Muscle layer of duodenum (tissue), 2 donors: ENCODE measurements around the gene CRYBA2.

Experiments
- H3K27ac ChIP-seq: one replicate; pipeline ENCODE4 v1.7.0; 2013; ENCODE audit warnings: mild to moderate bottlenecking, low read length
- H3K27me3 ChIP-seq: one replicate; pipeline ENCODE4 v1.7.0; 2013; ENCODE audit warnings: low read depth, mild to moderate bottlenecking, control low read depth, low read length
- H3K36me3 ChIP-seq, 2 donors: one replicate each; pipeline ENCODE4 v1.7.0; 2013; ENCODE audit warnings: low read length in 2 of 2, control low read depth in 1 of 2, mild to moderate bottlenecking in 1 of 2; ENCODE audit not compliant: insufficient read depth in 2 of 2, control insufficient read depth in 1 of 2
- H3K4me1 ChIP-seq, 2 donors: one replicate each; pipeline ENCODE4 v1.7.0; 2013; ENCODE audit warnings: low read length in 2 of 2, mild to moderate bottlenecking in 2 of 2, control low read depth in 1 of 2, moderate library complexity in 1 of 2; ENCODE audit not compliant: insufficient read depth in 2 of 2, control insufficient read depth in 1 of 2
- H3K4me3 ChIP-seq, 2 donors: one replicate each; pipeline ENCODE4 v1.7.0; 2013; ENCODE audit warnings: low read length in 2 of 2, low read depth in 1 of 2, mild to moderate bottlenecking in 1 of 2
- H3K9me3 ChIP-seq, 2 donors: one replicate each; pipeline ENCODE4 v1.7.0; 2013; ENCODE audit warnings: low read length in 2 of 2, control low read depth in 1 of 2, mild to moderate bottlenecking in 1 of 2; ENCODE audit not compliant: control insufficient read depth in 1 of 2
- donor health status: healthy.

The CRYBA2 gene

DNA sequence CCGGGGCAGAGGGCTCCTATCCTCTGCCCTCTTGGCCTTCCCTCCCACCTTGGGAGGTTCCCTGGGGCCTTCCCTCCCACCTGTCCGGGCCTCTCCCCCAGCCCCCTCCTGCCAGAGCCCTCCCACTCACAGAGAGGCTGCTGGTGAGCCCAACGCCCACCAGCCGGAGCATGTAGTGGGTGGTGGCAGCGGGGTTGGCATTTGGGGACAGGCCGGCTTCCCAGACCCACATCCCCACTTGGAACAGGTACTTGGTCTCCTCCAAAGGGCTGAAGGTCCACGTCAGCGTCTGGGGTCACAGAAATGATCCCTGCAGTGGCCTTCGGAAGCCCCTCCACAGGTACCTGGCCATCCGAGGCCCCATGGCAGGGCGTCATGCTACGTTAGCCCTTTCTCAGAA is 28.8 kb upstream of the CRYBA2 start:
- Histone ChIP-seq H3K36me3 (no peaks in the 10 kb centered on the region), H3K27me3 (no peaks in the 10 kb centered on the region), H3K9me3 (no peaks in the 10 kb centered on the region), H3K4me3 (no peak overlapping the region), H3K27ac (no peak overlapping the region), H3K4me1 (no peaks in the 10 kb centered on the region)

DNA sequence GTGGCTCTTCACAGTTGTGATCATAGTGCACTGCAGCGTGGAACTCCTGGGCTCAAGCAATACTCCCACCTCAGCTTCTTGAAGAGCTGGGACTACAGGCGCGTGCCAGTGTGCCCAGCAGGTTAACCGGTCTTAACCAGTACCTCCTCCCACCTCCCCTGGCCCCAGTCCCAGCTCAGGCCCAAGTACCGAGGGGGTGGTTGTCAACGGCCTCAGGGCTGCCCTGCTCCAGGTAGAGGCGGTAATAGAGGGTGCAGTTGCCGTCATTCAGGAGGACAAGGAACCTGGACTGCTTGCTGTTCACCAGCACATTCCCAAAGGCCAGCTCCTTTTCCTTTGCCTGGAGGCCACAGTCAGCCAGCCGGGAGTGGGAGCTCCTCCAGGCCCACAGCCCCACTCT is 28.4 kb upstream of the CRYBA2 start:
- no peaks in the 10 kb centered on the region for H3K9me3 ChIP-seq
- no peaks in the 10 kb centered on the region for H3K4me1 ChIP-seq
- H3K27ac ChIP-seq = no peak overlapping the region
- no peak overlapping the region for H3K4me3 ChIP-seq
- no peaks in the 10 kb centered on the region for H3K36me3 ChIP-seq
- H3K27me3 ChIP-seq = no peaks in the 10 kb centered on the region

DNA sequence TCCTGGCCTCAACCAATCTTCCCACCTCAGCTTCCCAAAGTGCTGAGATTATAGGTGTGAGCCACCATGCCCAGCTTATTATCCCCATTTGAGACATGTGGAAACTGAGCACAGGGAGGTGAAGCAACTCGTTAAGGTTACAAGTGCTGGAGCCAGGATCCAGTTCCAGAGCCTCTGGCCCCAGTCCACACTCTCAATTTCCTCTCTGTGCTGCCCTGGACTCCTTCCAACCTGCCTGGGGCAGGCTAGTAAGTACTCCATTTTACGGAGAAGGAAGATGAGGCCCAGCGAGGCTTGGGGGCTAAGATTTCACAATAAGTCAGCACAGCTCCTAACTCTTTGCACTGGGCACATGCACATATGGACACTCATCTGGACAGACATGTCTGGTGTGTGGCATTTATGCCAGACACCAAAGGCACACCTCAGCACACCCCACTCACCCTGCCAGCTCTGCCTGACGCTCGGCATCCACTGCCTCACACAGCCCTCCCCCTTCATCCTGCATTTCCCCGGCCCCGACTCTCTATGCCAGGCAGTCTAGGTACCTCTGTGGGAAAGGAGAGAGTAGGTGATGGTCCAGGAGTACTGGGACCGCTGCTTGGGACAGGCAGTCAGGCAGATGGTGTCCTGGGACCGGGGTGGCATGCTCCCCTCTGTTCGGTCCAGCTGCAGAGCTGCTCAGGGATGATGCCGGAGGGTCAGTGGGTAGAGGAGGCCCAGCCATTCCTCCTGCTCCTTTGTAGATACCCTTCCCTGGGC is 27.6 kb upstream of the CRYBA2 start:
- no peaks in the 10 kb centered on the region for H3K9me3 ChIP-seq
- H3K27ac ChIP-seq = no peak overlapping the region
- H3K36me3 ChIP-seq = no peaks in the 10 kb centered on the region
- no peaks in the 10 kb centered on the region for H3K4me1 ChIP-seq
- H3K27me3 ChIP-seq = no peaks in the 10 kb centered on the region
- H3K4me3 ChIP-seq = no peak overlapping the region

DNA sequence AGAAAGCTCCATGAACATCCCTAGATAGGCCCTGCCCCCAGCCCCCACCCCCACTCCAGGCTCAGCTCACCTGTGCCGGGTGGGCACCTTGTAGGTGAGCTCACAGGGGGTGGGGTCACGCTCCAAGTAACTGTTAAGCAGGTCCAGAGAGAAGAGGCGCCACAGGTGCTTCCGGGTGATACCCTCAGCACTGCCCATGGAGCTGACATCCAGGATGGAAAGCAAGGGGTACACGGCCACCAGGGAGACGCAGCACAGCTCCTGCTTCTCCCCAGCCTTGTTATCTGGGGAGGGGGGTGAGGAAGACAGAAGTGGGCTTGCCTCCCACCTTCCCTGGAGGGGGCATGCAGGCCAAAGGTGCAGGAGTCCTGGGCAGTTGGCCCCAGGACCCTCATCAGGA is 26.2 kb upstream of the CRYBA2 start:
- H3K36me3 ChIP-seq = no peaks in the 10 kb centered on the region
- no peak overlapping the region for H3K27ac ChIP-seq
- H3K27me3 ChIP-seq = no peaks in the 10 kb centered on the region
- H3K4me1 ChIP-seq = no peaks in the 10 kb centered on the region
- H3K9me3 ChIP-seq = no peaks in the 10 kb centered on the region
- no peak overlapping the region for H3K4me3 ChIP-seq

DNA sequence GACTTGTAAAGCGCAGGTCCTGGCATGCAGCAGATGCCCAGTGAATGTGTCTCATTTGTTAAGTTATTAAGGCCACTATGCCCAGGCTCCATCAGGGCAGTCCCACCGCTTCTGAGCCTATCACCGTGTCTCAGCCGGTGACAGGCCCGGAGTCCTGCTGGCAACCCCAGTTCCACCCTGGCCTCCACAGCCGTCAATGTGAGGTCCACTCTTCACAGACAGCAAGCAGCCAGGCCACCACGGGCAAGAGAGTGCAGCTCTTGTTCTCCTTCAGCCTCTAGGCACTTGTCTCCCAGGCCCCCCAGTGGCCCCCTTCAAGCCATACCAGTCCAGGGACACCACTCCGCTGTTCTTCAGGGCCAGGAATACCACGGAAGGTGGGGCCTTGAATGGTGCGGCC is 25.5 kb upstream of the CRYBA2 start:
- no peaks in the 10 kb centered on the region for H3K27me3 ChIP-seq
- no peak overlapping the region for H3K4me3 ChIP-seq
- no peaks in the 10 kb centered on the region for H3K36me3 ChIP-seq
- H3K9me3 ChIP-seq = no peaks in the 10 kb centered on the region
- no peak overlapping the region for H3K27ac ChIP-seq
- no peaks in the 10 kb centered on the region for H3K4me1 ChIP-seq

DNA sequence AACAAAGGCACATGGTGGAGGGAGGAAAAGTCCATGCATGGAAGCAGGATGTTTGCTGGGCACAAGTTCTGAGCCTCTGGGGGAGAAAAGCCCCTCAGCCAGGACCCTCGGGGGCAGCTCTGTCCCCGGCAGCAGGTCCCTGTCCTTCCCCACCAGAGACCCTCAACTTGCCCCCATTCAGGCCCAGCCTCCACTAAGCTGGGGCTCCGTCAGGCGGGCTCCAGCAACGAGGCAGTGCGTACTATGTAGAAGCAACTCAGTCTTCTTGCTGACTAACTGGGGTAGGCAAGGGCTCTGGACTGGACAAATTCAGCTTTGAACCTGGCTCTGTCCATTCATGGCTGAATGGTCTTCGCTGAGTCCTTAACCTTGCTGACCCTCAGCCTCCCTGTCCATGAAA is 25.1 kb upstream of the CRYBA2 start:
- Histone ChIP-seq H3K36me3 (no peaks in the 10 kb centered on the region), H3K27ac (no peak overlapping the region), H3K4me1 (no peaks in the 10 kb centered on the region), H3K4me3 (no peak overlapping the region), H3K9me3 (no peaks in the 10 kb centered on the region), H3K27me3 (no peaks in the 10 kb centered on the region)

DNA sequence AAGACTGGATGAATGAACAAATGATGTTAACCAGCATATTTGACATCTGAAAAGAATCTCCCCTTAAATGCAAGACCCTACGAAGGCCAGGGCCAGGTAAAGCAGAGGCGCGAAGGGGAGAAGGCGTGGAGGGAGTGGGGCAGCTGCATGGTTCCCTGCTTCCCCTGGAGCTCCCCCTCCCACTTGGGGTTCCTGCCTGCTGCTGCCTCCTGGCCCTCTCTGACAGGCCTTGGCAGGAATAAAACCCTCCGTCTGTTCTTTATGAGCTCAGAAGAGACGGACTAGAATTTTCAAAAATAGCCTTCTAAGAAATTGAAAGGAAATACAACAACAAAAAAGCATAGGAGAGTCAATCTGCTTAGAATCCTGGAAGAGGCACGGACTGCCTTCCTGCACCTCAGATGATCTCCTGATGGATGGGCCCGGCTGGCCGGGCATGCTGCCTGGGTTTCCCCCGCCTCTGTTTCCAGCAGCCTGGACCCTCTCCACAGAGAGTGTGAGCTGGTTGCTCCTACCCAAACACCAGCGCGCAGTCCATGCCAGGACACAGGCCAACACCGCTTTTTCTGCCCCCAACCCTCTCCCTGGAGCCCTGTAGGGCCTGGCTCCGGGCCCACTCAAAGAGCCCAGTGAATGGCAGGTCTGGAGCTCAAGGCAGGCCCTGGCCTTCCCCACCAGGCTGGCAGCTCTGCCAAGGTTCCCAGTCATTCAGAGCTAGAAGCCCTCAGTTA is 24.1 kb upstream of the CRYBA2 start:
- Histone ChIP-seq H3K36me3 (no peaks in the 10 kb centered on the region), H3K4me1 (no peaks in the 10 kb centered on the region), H3K27ac (no peak overlapping the region), H3K9me3 (no peaks in the 10 kb centered on the region), H3K27me3 (no peaks in the 10 kb centered on the region), H3K4me3 (no peak overlapping the region)

DNA sequence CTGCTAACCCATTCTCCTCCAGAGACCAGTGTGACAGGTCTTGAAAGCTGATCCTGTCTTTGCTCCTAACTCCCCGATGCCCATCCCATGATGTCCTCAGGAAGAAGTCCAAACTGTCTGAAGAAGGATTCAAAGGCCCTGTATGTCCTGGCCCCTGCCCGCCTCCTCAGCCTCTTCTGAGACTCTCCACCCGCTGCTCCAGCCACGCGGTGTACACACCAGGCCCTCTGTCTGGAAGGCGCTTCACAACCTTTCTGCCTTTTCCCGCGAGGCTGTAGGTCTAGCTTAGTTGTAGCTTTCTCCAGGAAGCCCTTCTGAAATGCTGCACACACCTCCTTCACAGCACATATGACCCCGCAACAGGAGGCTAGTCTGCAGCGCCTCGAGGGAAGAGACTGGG is 23.5 kb upstream of the CRYBA2 start:
- Histone ChIP-seq H3K36me3 (no peaks in the 10 kb centered on the region), H3K27ac (no peak overlapping the region), H3K4me3 (no peak overlapping the region), H3K27me3 (no peaks in the 10 kb centered on the region), H3K9me3 (no peaks in the 10 kb centered on the region), H3K4me1 (no peaks in the 10 kb centered on the region)

DNA sequence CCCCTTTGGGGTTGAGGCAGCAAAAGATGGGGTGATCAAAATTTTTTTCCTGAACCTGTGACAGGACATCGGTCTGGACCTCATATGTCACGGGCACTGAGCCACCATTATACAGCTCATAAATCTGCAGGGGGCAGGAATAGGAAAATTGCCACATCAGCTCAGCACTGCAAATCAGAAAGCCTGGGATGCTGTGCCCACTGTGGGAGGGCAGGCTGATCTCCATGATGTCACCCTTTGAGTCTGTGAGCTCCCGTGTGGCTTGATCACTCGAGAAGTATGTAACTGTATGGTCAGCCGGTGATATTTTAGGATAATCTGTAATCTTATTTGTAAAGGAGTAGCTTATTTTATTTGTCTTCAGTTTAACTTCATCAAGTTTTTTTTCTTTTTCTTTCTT is 17.7 kb upstream of the CRYBA2 start:
- Histone ChIP-seq H3K27me3 (no peaks in the 10 kb centered on the region), H3K4me1 (no peaks in the 10 kb centered on the region), H3K9me3 (no peaks in the 10 kb centered on the region), H3K27ac (no peak overlapping the region), H3K36me3 (no peaks in the 10 kb centered on the region), H3K4me3 (no peak overlapping the region)

DNA sequence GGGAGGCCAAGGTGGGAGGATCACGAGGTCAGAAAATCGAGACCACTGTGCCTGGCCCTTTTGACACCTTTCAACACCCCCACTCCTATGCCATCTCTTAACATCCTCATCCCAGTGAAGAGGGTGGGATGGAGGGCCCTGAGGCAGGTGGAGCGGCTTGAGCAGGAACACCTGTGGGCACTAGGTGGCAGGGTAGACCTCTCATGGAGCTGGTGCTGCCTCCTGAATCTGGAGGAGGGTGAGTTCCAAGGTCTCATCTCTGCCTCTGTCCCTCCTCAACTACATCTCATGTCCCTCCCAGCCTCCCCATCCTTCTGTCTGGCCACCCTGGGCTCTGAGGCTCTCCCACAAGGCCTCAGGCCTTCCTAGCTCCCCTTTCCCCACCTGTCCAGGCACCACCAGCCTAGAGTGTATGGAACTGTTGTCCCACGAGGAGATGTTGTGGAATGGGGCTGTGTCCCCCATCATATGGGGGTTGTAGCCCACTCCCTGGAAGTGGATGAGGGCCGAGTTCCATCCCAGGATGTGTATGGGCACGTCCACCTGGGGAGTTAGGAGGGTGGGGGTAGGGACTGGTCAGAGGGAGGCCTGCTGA is 17.0 kb upstream of the CRYBA2 start:
- no peaks in the 10 kb centered on the region for H3K27me3 ChIP-seq

DNA sequence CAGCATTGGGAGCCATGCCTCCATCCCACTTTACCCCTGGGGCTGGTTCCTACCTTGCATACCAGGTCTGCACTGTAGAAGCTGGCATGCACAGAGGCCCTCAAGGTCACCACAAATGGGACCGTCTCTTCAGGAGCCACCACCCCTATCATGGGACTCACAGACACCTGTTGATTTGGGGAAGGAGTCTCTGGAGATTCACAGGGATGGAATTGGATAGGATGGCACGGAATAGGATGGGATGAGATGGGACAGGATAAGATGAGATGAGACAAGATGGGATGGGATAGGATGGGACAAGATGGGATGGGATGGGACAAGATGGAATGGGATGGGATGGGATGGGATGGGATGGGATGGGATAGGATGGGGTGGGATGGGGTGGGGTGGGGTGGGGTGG is 16.1 kb upstream of the CRYBA2 start:
- no peak overlapping the region for H3K4me3 ChIP-seq
- no peaks in the 10 kb centered on the region for H3K9me3 ChIP-seq
- H3K27ac ChIP-seq = no peak overlapping the region
- H3K27me3 ChIP-seq = peaks cover 2% of the 10 kb centered on the region
- no peaks in the 10 kb centered on the region for H3K4me1 ChIP-seq
- no peaks in the 10 kb centered on the region for H3K36me3 ChIP-seq

More for the DNA sequence above, 17.0 kb upstream of the CRYBA2 start:
- H3K9me3 ChIP-seq = no peaks in the 10 kb centered on the region
- H3K27ac ChIP-seq = no peak overlapping the region
- no peaks in the 10 kb centered on the region for H3K36me3 ChIP-seq
- H3K4me3 ChIP-seq = no peak overlapping the region
- H3K4me1 ChIP-seq = no peaks in the 10 kb centered on the region
